Subcutaneous adipose tissue (tissue), 4 donors: Measurements from ENCODE around the gene VAT1L. TPM values are rescaled to one million over a fixed set of nuclear protein-coding genes. Genes with fewer than 3 reads are reported as not detected.

Experiments
- total RNA-seq, 4 donors: library from RNA; depleted of rRNA; stranded (reverse); fragments of >200 nt; gene quantifications; one replicate each; pipeline ENCODE4 v1.1.0, GENCODE V29; 2016
- TF ChIP-seq, protein P1 (sequence below): fragments of 450-650 bp; IDR thresholded peaks from one replicate; pipeline ENCODE4 v1.5.1; 2016; ENCODE audit warnings: low read depth, mild to moderate bottlenecking, control low read depth, antibody characterized with exemption, moderate library complexity

Gene VAT1L
- total RNA-seq, 4 donors from 2014 or later = 0.22 to 0.34 TPM; not detected in 2

DNA sequence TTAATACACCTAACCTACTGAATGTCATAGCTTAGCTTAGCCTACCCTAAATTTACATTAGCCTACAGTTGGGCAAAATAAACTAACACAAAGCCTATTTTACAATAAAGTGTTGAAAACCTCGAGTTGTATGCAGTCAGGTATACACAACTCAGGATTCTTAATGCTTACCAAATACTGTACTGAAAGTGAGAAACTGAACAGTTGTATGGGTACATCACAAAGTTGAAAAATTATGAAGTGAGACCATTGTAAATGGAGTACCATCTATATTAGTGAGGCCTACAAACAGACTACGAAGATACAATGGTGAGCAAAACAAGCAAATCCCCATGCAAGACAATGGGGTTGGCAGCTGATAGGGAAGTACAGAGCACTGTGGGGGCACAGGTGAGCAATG lies 79.7 kb downstream of the VAT1L start:
- TF ChIP-seq, protein P1, sequence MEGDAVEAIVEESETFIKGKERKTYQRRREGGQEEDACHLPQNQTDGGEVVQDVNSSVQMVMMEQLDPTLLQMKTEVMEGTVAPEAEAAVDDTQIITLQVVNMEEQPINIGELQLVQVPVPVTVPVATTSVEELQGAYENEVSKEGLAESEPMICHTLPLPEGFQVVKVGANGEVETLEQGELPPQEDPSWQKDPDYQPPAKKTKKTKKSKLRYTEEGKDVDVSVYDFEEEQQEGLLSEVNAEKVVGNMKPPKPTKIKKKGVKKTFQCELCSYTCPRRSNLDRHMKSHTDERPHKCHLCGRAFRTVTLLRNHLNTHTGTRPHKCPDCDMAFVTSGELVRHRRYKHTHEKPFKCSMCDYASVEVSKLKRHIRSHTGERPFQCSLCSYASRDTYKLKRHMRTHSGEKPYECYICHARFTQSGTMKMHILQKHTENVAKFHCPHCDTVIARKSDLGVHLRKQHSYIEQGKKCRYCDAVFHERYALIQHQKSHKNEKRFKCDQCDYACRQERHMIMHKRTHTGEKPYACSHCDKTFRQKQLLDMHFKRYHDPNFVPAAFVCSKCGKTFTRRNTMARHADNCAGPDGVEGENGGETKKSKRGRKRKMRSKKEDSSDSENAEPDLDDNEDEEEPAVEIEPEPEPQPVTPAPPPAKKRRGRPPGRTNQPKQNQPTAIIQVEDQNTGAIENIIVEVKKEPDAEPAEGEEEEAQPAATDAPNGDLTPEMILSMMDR = no peak

DNA sequence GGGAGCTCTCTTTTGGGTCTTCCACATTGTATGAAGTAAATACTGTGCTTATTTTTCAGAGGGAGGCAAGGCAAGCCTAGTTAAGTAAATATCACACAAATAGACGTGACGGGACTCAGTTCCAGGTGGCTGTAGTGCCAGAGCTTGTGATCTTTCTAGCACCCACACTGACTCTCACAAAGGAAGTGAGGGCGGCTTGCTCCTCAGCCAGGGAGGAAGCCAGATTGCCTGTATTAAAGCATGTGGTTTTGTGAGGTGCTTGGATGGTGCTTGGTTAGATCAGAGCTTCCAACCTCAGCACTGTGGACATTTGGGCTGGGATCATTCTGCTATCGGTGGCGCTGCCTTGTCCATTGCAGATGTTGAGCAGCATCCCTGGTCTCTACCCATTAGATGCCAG lies 80.1 kb downstream of the VAT1L start:
- TF ChIP-seq, protein P1 = no peak

DNA sequence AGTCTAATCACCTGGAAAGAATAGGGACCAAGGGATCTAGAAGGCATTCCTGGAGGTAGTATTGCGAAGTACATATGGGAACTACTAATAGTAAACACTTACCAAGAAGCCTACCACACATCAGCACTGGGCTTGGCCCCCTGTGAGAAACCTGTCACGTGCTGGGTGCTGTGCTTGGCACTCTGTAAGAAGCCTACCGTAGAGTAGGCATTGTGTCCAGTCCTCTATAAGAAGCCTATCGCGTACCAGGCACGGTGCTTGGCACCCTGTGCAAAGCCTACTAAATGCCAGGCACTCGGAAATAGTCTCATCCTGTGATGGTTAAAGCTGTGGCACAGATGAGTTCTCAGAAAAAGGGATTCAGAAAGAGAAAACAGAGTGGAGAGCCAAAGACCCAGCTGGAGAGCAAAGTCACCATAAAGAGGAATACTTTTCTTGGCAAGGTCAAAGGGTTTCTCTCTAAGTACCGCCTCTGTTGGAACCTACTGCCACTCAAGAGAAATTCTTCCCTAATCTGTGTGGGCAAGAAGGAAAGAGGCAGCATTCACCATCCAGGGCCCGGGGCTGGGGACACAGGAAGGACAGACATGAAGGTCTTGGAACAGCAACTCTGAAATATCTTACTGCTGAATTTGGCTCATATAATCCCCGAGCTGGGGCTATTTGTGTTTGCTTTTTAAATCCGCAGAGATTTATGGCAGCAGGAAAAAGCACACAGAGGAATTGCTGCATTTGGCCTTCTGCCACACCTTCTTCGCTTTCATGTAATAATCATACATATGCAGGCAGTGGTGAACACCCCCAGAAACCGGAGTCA lies 81.8 kb downstream of the VAT1L start:
- TF ChIP-seq, protein P1 = no peak

DNA sequence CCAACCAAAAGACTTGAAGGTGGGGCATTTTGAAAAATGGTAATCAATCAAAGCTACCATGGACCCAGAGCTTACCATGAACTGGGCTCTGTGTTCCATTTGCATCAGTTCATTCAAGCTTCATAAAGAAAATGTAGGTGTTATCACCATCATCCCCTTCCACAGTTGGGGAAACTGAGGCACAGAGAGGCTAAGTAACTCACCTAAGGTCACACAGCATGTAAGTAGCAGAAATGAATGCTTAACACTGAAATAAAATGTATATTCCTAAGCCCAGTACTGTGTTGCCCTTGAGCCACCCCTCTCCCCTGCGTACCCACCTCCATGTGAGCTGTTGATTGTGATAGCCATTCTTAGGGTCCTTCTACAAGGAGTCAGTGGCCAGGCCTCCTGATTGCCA lies 83.6 kb downstream of the VAT1L start:
- TF ChIP-seq, protein P1 = no peak

DNA sequence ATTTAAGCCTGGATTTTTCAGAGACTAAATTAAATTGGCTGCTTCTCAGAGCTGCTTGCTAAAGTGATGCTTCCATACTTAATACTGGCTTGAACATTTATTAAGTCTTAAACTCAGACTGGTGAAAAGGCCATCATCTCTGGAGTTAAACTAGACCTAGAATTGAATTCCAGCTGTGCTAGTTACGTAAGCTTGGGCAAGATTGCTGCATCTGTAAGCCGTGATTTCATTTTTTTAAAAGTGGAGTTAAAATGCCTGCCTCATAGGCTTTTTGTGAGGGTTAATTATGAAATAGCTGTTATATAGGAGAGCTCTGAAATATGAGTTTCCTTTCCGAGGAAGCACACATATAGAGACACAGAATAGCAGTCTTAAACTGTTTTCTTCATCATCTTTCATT lies 84.7 kb downstream of the VAT1L start:
- TF ChIP-seq, protein P1 = no peak

DNA sequence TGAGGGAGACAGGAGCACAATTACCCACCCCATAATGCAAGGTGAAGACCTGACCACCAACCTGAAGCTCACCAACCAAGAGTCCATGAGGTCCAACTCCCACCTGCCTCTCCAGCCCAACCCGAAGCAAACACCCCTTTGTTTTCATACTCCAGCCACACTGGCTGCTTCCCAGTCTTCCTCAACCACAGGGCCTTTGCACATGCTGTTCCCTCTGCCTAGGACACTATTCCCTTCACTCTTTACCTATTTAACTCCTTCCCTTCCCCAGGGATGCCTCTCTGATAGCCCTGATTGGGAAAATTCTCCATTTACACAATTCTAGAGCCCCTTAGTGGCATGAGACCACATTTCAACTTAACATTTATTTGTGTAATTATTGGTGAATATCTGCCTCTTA lies 86.0 kb downstream of the VAT1L start:
- TF ChIP-seq, protein P1 = no peak

DNA sequence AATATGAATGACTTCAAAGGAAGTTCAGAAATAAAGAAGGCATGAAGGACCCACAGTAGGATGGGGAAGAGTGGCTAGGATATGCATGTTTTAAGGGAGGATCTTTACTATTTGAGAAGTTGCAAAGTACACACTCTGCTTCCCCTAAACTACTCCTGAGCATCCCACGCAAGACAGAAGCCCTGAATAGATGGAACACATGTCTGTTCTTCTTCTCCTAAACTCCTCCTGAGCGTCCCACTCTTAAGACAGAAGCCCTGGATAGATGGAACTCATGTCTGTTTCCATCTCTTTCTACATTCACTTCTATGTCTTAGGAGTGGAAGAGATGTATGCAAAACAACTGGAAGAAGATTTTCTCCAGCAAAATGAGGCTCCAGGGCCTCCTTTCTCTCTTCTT lies 88.4 kb downstream of the VAT1L start:
- TF ChIP-seq, protein P1 = no peak
